Right atrium auricular region (tissue), 2 donors: ENCODE data around the gene TSPAN16. TPM values are rescaled to one million over a fixed set of nuclear protein-coding genes. Genes with fewer than 3 reads are reported as not detected.

Experiments used
- DNase-seq: peaks from one replicate; pipeline ENCODE4 v3.0.0-alpha.2; 2019; ENCODE audit warnings: low spot score
- H3K27ac ChIP-seq, 2 donors: fragments of 200-600 bp; sonication (generic); 1 replicate in 1 of 2; 2 replicates in 1 of 2; pipeline ENCODE4 v1.5.1; 2016 to 2019
- H3K27me3 ChIP-seq, 2 donors: fragments of 200-600 bp; sonication (generic); one replicate each; pipeline versions ENCODE4 v1.5.1 to v1.6.0; 2017 to 2019
- H3K36me3 ChIP-seq: fragments of 200-600 bp; sonication (generic); one replicate; pipeline ENCODE4 v1.5.1; 2016
- H3K4me1 ChIP-seq, 2 donors: fragments of 200-600 bp; sonication (generic); one replicate each; pipeline versions ENCODE4 v1.5.1 to v1.6.0; 2017 to 2019
- H3K4me3 ChIP-seq, 2 donors: fragments of 200-600 bp; sonication (generic); 1 replicate in 1 of 2; 2 replicates in 1 of 2; pipeline ENCODE4 v1.5.1; 2017 to 2019; ENCODE audit warnings: mild to moderate bottlenecking in 1 of 2, moderate library complexity in 1 of 2
- H3K9me3 ChIP-seq, 2 donors: fragments of 200-600 bp; sonication (generic); one replicate each; pipeline ENCODE4 v1.5.1; 2019
- total RNA-seq, 2 donors: library from RNA; depleted of rRNA; stranded (reverse); fragments of >200 nt; gene quantifications; one replicate each; pipeline ENCODE4 v1.1.0, GENCODE V29; 2016
- TF ChIP-seq, protein P1 (sequence below), 2 donors: fragments of 200-600 bp; sonication (generic); IDR thresholded peaks; one replicate each; pipeline ENCODE4 v1.5.1; 2019; ENCODE audit warnings: antibody characterized with exemption in 2 of 2

TSPAN16 gene, protein sequence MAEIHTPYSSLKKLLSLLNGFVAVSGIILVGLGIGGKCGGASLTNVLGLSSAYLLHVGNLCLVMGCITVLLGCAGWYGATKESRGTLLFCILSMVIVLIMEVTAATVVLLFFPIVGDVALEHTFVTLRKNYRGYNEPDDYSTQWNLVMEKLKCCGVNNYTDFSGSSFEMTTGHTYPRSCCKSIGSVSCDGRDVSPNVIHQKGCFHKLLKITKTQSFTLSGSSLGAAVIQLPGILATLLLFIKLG
- not detected for total RNA-seq

DNA sequence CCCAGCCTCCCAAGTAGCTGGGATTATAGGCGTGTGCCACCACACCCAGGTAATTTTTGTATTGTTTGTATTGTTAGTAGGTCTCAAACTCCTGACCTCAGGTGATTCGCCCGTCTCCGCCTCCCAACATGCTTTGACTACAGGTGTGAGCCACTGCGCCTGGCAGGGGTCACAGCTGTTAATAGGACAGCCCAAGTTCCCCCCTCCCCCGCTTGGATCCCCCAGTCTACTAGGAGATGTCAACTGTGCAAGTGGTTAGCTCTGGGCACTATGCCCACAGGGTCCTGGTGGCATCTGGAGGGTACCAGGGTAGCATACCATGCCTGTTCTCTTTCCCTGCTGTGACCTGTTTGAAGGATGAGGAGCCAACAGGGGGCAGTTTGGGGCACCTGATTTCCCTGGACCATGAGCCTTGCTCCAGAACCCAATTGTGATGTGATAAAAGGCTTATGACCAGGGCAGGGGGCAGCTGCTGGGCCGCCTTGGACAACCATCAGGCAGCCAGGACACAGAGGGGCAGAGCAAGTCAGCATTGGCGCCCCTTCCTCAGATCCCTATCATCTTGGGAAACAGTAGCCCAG lies at the start of gene TSPAN16:
TSPAN16 (plus strand) TSS at position 496 of the 581 bp plus-strand sequence. CDS start 138 bp downstream, outside the sequence.
- Histone ChIP-seq H3K27ac (peak within 1 kb of the TSS; percentile 15 to 45), H3K27me3 (no peaks in the 10 kb centered on the region), H3K4me3 (no peak within 1 kb of the TSS), H3K4me1 (peaks cover 0 to 20% of the 10 kb centered on the region in 2 donors), H3K36me3 (no peaks in the 10 kb centered on the region), H3K9me3 (no peaks in the 10 kb centered on the region)
- no peak for DNase-seq
- TF ChIP-seq, protein P1, sequence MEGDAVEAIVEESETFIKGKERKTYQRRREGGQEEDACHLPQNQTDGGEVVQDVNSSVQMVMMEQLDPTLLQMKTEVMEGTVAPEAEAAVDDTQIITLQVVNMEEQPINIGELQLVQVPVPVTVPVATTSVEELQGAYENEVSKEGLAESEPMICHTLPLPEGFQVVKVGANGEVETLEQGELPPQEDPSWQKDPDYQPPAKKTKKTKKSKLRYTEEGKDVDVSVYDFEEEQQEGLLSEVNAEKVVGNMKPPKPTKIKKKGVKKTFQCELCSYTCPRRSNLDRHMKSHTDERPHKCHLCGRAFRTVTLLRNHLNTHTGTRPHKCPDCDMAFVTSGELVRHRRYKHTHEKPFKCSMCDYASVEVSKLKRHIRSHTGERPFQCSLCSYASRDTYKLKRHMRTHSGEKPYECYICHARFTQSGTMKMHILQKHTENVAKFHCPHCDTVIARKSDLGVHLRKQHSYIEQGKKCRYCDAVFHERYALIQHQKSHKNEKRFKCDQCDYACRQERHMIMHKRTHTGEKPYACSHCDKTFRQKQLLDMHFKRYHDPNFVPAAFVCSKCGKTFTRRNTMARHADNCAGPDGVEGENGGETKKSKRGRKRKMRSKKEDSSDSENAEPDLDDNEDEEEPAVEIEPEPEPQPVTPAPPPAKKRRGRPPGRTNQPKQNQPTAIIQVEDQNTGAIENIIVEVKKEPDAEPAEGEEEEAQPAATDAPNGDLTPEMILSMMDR (IDR thresholded peaks at IDR 0.05): no peak

DNA sequence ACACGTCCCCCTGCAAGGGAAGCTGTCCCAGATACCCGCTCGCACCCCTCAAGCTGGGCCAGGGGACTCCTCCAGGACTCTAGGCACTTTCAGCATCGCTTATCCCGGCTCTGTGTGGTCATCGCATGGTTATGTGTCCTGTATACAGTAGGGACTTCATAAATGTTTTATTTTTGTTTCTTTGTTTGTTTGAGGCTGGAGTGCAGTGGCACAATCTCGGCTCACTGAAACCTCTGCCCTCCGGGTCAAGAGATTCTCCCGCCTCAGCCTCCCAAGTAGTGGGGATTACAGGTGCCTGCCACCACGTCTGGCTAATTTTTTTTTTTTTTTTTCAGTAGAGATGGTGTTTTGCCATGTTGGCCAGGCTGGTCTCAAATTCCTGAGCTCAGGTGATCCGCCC lies 49.0 kb upstream of the TSPAN16 start:
- H3K36me3 ChIP-seq: peaks cover 28% of the 10 kb centered on the region
- DNase-seq: no peak
- TF ChIP-seq, protein P1 (IDR thresholded peaks at IDR 0.05): no peak
- H3K4me1 ChIP-seq: peaks cover 0 to 30% of the 10 kb centered on the region in 2 donors
- H3K27ac ChIP-seq: peak overlapping the region; percentile 58 to 78
- H3K4me3 ChIP-seq: no peak overlapping the region
- H3K27me3 ChIP-seq: no peaks in the 10 kb centered on the region
- no peaks in the 10 kb centered on the region for H3K9me3 ChIP-seq

DNA sequence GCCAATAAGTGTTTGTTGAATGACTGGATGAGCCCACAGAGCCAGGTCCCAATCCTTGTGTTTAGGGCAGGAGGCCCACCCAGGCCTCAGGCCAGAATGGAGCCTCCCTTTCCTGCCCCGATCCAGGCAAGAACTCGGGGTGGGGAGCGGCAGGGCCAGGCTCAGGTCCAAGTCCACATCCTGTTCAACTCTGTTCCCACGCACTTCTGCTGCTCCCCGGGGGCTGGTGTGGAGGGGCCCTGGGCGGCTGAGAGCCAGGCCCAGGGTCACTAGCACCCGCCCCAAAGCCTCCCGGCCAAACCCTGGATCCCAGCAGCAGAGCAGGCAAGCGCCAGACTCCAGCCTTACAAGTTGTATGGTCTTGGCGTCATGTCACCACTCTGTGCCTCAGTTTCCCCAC lies 48.6 kb upstream of the TSPAN16 start:
- TF ChIP-seq, protein P1 (IDR thresholded peaks at IDR 0.05): no peak
- H3K9me3 ChIP-seq: no peaks in the 10 kb centered on the region
- H3K36me3 ChIP-seq: peaks cover 24% of the 10 kb centered on the region
- no peak overlapping the region for H3K4me3 ChIP-seq
- no peaks in the 10 kb centered on the region for H3K27me3 ChIP-seq
- peak overlapping the region; percentile 72 to 78 for H3K27ac ChIP-seq
- peaks cover 0 to 34% of the 10 kb centered on the region in 2 donors for H3K4me1 ChIP-seq
- peak; percentile 88 for DNase-seq

DNA sequence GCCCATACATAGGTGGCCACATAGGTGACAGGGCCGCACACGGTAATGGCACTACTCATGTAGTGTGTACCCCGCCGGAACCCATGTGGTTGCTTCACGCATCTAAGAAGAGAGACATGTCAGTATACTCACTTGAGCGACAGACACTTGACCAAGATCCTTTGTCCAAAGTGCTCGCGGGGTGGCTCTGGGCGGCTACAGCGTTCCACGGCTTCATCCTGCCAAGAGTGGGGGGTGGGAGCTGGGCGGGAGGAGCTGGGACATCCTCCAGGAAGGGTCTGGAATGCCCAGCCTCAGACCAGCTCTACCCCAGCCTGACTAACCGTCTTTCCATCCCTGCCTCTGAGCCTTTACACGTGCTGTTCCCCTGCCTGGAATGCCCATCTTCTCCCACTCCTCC lies 48.0 kb upstream of the TSPAN16 start:
- Histone ChIP-seq H3K9me3 (no peaks in the 10 kb centered on the region), H3K27me3 (no peaks in the 10 kb centered on the region), H3K36me3 (peaks cover 18% of the 10 kb centered on the region), H3K4me1 (peaks cover 0 to 39% of the 10 kb centered on the region in 2 donors), H3K27ac (peak overlapping the region; percentile 72 to 78), H3K4me3 (no peak overlapping the region)
- no peak for DNase-seq
- TF ChIP-seq, protein P1 (IDR thresholded peaks at IDR 0.05): no peak

DNA sequence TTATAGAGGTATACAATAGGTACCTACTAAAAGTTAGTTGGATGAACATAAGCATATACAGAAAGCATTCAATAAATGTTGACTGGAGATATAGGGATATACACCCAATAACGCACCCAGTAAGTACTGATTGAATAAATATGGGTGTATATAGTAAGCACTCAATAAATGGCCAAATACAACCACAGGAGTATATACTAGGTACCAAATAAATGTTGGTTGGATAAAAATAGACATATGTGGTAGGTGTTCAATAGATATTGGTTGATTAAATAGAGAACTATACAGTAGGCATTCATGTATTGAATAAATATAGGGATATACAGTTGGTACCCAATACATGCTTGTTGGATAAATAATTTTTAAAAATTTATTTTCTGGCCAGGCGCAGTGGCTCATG lies 47.1 kb upstream of the TSPAN16 start:
- no peaks in the 10 kb centered on the region for H3K27me3 ChIP-seq
- TF ChIP-seq, protein P1 (IDR thresholded peaks at IDR 0.05): no peak
- no peak overlapping the region for H3K27ac ChIP-seq
- no peak overlapping the region for H3K4me3 ChIP-seq
- H3K36me3 ChIP-seq: peaks cover 17% of the 10 kb centered on the region
- no peak for DNase-seq
- H3K9me3 ChIP-seq: no peaks in the 10 kb centered on the region
- peaks cover 0 to 42% of the 10 kb centered on the region in 2 donors for H3K4me1 ChIP-seq
